ENCODE measurements around the gene WDR62. TPM values are rescaled to one million over a fixed set of nuclear protein-coding genes. Genes with fewer than 3 reads are reported as not detected.

WDR62 gene
- total and polyA plus RNA-seq, 2 of the 8 experiments (the other 6 are each of a cell fraction or from before 2014, with no cell fraction given), result 28.2 to 39.5 TPM

DNA sequence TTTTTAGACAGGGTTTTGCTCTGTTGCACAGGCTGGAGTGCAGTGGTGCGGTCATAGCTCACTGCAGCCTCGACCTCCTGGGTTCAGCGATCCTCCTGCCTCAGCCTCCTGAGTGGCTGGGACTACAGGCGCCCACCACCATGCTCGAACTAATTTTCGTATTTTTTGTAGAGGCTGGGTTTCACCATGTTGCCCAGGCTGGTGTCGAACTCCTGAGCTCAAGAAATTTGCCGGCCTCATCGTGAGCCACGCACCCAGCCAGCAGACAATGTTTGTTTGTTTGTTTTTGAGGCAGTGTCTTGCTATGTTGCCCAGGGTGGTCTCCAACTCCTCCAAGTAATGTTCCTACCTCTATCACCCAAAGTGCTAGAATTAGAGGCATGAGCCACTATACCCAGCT, 98.4 kb downstream of the WDR62 start (continued):
- TF ChIP-seq MAFK (IDR thresholded peaks at IDR 0.05; ENCODE audit: low read depth, low read length) (no peak), NANOG (IDR thresholded peaks at IDR 0.05; ENCODE audit: insufficient read depth, low read depth, low read length, poor library complexity, severe bottlenecking) (no peak), SAP30 (IDR thresholded peaks at IDR 0.05; ENCODE audit: insufficient read depth, insufficient replicate concordance, low read length) (no peak), ZNF274 (IDR thresholded peaks at IDR 0.05; ENCODE audit: borderline replicate concordance, extremely low read depth, low read length) (no peak), BACH1 (IDR thresholded peaks at IDR 0.05; ENCODE audit: low read length) (no peak), SRF (IDR thresholded peaks at IDR 0.05; ENCODE audit: low read depth, low read length) (no peak), GTF2F1 (IDR thresholded peaks at IDR 0.05; ENCODE audit: borderline replicate concordance, low read depth, low read length) (no peak)
- TF ChIP-seq, protein P1, sequence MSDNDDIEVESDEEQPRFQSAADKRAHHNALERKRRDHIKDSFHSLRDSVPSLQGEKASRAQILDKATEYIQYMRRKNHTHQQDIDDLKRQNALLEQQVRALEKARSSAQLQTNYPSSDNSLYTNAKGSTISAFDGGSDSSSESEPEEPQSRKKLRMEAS (IDR thresholded peaks at IDR 0.05), result no peak

Other genes starting within 250 kb of the WDR62 start
- not detected in 2 replicates for gene PRODH2, start 242.1 kb upstream of the WDR62 start, total RNA-seq (2021; fragmentation: NEBNext Ultra II Directional; extraction: Animal tissue kit (Norgen Biotek cat#: 25700))
- not detected in 2 replicates for gene PRODH2, start 242.1 kb upstream of the WDR62 start, polyA plus RNA-seq (2011; rRNA removed)
- 0.40 and 1.4 TPM in 2 replicates for gene NPHS1, start 202.4 kb upstream of the WDR62 start, total RNA-seq (2021; fragmentation: NEBNext Ultra II Directional; extraction: Animal tissue kit (Norgen Biotek cat#: 25700))
- gene NPHS1, start 202.4 kb upstream of the WDR62 start, polyA plus RNA-seq (2011; rRNA removed), result 1.3 and 1.9 TPM in 2 replicates
- 4.6 TPM in 2 replicates for gene KIRREL2, start 198.0 kb upstream of the WDR62 start, total RNA-seq (2021; fragmentation: NEBNext Ultra II Directional; extraction: Animal tissue kit (Norgen Biotek cat#: 25700))
- 2.4 and 3.3 TPM in 2 replicates for gene KIRREL2, start 198.0 kb upstream of the WDR62 start, polyA plus RNA-seq (2011; rRNA removed)
- 22.0 and 22.2 TPM in 2 replicates for gene APLP1, start 186.3 kb upstream of the WDR62 start, total RNA-seq (2021; fragmentation: NEBNext Ultra II Directional; extraction: Animal tissue kit (Norgen Biotek cat#: 25700))
- gene APLP1, start 186.3 kb upstream of the WDR62 start, polyA plus RNA-seq (2011; rRNA removed), result 19.9 and 32.4 TPM in 2 replicates
- 12.0 and 13.2 TPM in 2 replicates for gene NFKBID, start 154.4 kb upstream of the WDR62 start, total RNA-seq (2021; fragmentation: NEBNext Ultra II Directional; extraction: Animal tissue kit (Norgen Biotek cat#: 25700))
- gene NFKBID, start 154.4 kb upstream of the WDR62 start, polyA plus RNA-seq (2011; rRNA removed), result 10.0 and 22.1 TPM in 2 replicates
- gene HCST, start 152.4 kb upstream of the WDR62 start, total RNA-seq (2021; fragmentation: NEBNext Ultra II Directional; extraction: Animal tissue kit (Norgen Biotek cat#: 25700)), result 1.1 TPM in 1 of 2 replicates, not detected in the other
- gene HCST, start 152.4 kb upstream of the WDR62 start, polyA plus RNA-seq (2011; rRNA removed), result 2.8 and 3.0 TPM in 2 replicates
- gene TYROBP, start 146.6 kb upstream of the WDR62 start, total RNA-seq (2021; fragmentation: NEBNext Ultra II Directional; extraction: Animal tissue kit (Norgen Biotek cat#: 25700)), result not detected in 2 replicates
- 0.18 and 0.19 TPM in 2 replicates for gene TYROBP, start 146.6 kb upstream of the WDR62 start, polyA plus RNA-seq (2011; rRNA removed)
- 15.2 and 16.8 TPM in 2 replicates for gene LRFN3, start 118.5 kb upstream of the WDR62 start, total RNA-seq (2021; fragmentation: NEBNext Ultra II Directional; extraction: Animal tissue kit (Norgen Biotek cat#: 25700))
- 4.6 and 8.0 TPM in 2 replicates for gene LRFN3, start 118.5 kb upstream of the WDR62 start, polyA plus RNA-seq (2011; rRNA removed)
- 16.0 and 16.8 TPM in 2 replicates for gene SDHAF1, start 59.7 kb upstream of the WDR62 start, total RNA-seq (2021; fragmentation: NEBNext Ultra II Directional; extraction: Animal tissue kit (Norgen Biotek cat#: 25700))
- 21.3 and 27.7 TPM in 2 replicates for gene SDHAF1, start 59.7 kb upstream of the WDR62 start, polyA plus RNA-seq (2011; rRNA removed)
- 20.8 and 21.8 TPM in 2 replicates for gene SYNE4, start 46.1 kb upstream of the WDR62 start, total RNA-seq (2021; fragmentation: NEBNext Ultra II Directional; extraction: Animal tissue kit (Norgen Biotek cat#: 25700))
- 22.6 and 29.1 TPM in 2 replicates for gene SYNE4, start 46.1 kb upstream of the WDR62 start, polyA plus RNA-seq (2011; rRNA removed)
- gene ALKBH6, start 40.7 kb upstream of the WDR62 start, total RNA-seq (2021; fragmentation: NEBNext Ultra II Directional; extraction: Animal tissue kit (Norgen Biotek cat#: 25700)), result 19.2 and 24.8 TPM in 2 replicates
- gene ALKBH6, start 40.7 kb upstream of the WDR62 start, polyA plus RNA-seq (2011; rRNA removed), result 33.3 and 51.2 TPM in 2 replicates
- gene CLIP3, start 22.0 kb upstream of the WDR62 start, total RNA-seq (2021; fragmentation: NEBNext Ultra II Directional; extraction: Animal tissue kit (Norgen Biotek cat#: 25700)), result 21.7 and 33.7 TPM in 2 replicates
- gene CLIP3, start 22.0 kb upstream of the WDR62 start, polyA plus RNA-seq (2011; rRNA removed), result 5.9 and 12.0 TPM in 2 replicates
- gene THAP8, start 612 bp upstream of the WDR62 start, total RNA-seq (2021; fragmentation: NEBNext Ultra II Directional; extraction: Animal tissue kit (Norgen Biotek cat#: 25700)), result 6.0 and 6.4 TPM in 2 replicates
- gene THAP8, start 612 bp upstream of the WDR62 start, polyA plus RNA-seq (2011; rRNA removed), result 11.1 and 14.8 TPM in 2 replicates
- gene OVOL3, start 56.2 kb downstream of the WDR62 start, total RNA-seq (2021; fragmentation: NEBNext Ultra II Directional; extraction: Animal tissue kit (Norgen Biotek cat#: 25700)), result not detected in 2 replicates
- gene OVOL3, start 56.2 kb downstream of the WDR62 start, polyA plus RNA-seq (2011; rRNA removed), result 0.31 and 0.45 TPM in 2 replicates
- 149 and 150 TPM in 2 replicates for gene POLR2I, start 60.0 kb downstream of the WDR62 start, total RNA-seq (2021; fragmentation: NEBNext Ultra II Directional; extraction: Animal tissue kit (Norgen Biotek cat#: 25700))
- gene POLR2I, start 60.0 kb downstream of the WDR62 start, polyA plus RNA-seq (2011; rRNA removed), result 143 and 250 TPM in 2 replicates
- 153 and 168 TPM in 2 replicates for gene TBCB, start 60.6 kb downstream of the WDR62 start, total RNA-seq (2021; fragmentation: NEBNext Ultra II Directional; extraction: Animal tissue kit (Norgen Biotek cat#: 25700))
- gene TBCB, start 60.6 kb downstream of the WDR62 start, polyA plus RNA-seq (2011; rRNA removed), result 286 and 367 TPM in 2 replicates
- gene CAPNS1, start 85.2 kb downstream of the WDR62 start, total RNA-seq (2021; fragmentation: NEBNext Ultra II Directional; extraction: Animal tissue kit (Norgen Biotek cat#: 25700)), result 382 and 386 TPM in 2 replicates
- gene CAPNS1, start 85.2 kb downstream of the WDR62 start, polyA plus RNA-seq (2011; rRNA removed), result 438 and 448 TPM in 2 replicates
- gene COX7A1, start 97.5 kb downstream of the WDR62 start, total RNA-seq (2021; fragmentation: NEBNext Ultra II Directional; extraction: Animal tissue kit (Norgen Biotek cat#: 25700)), result 0.60 and 0.75 TPM in 2 replicates
- gene COX7A1, start 97.5 kb downstream of the WDR62 start, polyA plus RNA-seq (2011; rRNA removed), result 0.60 and 0.96 TPM in 2 replicates
- 2.7 and 3.1 TPM in 2 replicates for gene ZNF565, start 159.8 kb downstream of the WDR62 start, total RNA-seq (2021; fragmentation: NEBNext Ultra II Directional; extraction: Animal tissue kit (Norgen Biotek cat#: 25700))
- gene ZNF565, start 159.8 kb downstream of the WDR62 start, polyA plus RNA-seq (2011; rRNA removed), result 0.42 and 0.89 TPM in 2 replicates
- 154 and 161 TPM in 2 replicates for gene ZNF146, start 160.2 kb downstream of the WDR62 start, total RNA-seq (2021; fragmentation: NEBNext Ultra II Directional; extraction: Animal tissue kit (Norgen Biotek cat#: 25700))
- gene ZNF146, start 160.2 kb downstream of the WDR62 start, polyA plus RNA-seq (2011; rRNA removed), result 18.8 and 27.0 TPM in 2 replicates